Chondrocyte (in vitro differentiated cells): Measurements from ENCODE around the gene MRGPRD. TPM values are rescaled to one million over a fixed set of nuclear protein-coding genes. Genes with fewer than 3 reads are reported as not detected.

Experiments used
- DNase-seq: peaks from one replicate; pipeline ENCODE4 v3.0.0; 2021; ENCODE audit warnings: mixed read lengths, low spot score
- H3K27ac Mint-ChIP-seq: one replicate; pipeline ENCODE4 v1.8.0; 2021; ENCODE audit warnings: mild to moderate bottlenecking, moderate library complexity, mixed read lengths; ENCODE audit not compliant: unreplicated experiment
- H3K27me3 Mint-ChIP-seq: 2 replicates; pipeline ENCODE4 v1.8.0; 2021; ENCODE audit warnings: low read depth, mixed read lengths
- H3K36me3 Mint-ChIP-seq: 2 replicates; pipeline ENCODE4 v1.8.0; 2021; ENCODE audit warnings: low read depth, mixed read lengths
- H3K4me1 Mint-ChIP-seq: 2 replicates; pipeline ENCODE4 v1.8.0; 2021; ENCODE audit warnings: low read depth, mild to moderate bottlenecking, mixed read lengths
- H3K4me3 Mint-ChIP-seq: one replicate; pipeline ENCODE4 v1.8.0; 2021; ENCODE audit warnings: mild to moderate bottlenecking, moderate library complexity, mixed read lengths; ENCODE audit not compliant: unreplicated experiment
- H3K9me3 Mint-ChIP-seq: 2 replicates; pipeline ENCODE4 v1.8.0; 2021; ENCODE audit warnings: low read depth, mixed read lengths
- total RNA-seq: library from RNA; stranded (reverse); gene quantifications from 3 replicates; pipeline ENCODE4 v1.2.1, GENCODE V29; 2021
- TF ChIP-seq, protein P1 (sequence below): fragments of 200-600 bp; sonication (generic); IDR thresholded peaks from 2 replicates; pipeline ENCODE4 v1.5.0; 2021; ENCODE audit warnings: antibody characterized with exemption, mild to moderate bottlenecking, moderate library complexity

MRGPRD gene
- total RNA-seq, 1 donor from 2014 or later: not detected

DNA sequence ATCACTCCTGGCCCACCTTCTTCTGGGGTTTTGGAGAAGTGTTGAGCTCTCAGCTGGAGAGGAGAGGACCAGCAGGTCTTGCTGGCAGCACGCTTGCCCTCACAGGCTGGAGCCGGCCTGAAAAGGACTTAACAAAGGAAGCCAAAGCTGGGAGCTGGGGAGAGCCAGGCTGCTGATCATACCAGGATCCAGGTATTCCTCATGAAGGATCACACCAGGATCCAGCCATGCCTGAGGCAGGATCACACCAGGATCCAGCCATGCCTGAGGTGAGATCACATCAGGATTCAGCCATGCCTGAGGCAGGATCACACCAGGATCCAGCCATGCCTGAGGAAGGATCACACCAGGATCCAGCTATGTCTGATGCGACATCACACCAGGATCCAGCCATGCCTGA, 17.0 kb downstream of the MRGPRD start:
- TF ChIP-seq, protein P1, sequence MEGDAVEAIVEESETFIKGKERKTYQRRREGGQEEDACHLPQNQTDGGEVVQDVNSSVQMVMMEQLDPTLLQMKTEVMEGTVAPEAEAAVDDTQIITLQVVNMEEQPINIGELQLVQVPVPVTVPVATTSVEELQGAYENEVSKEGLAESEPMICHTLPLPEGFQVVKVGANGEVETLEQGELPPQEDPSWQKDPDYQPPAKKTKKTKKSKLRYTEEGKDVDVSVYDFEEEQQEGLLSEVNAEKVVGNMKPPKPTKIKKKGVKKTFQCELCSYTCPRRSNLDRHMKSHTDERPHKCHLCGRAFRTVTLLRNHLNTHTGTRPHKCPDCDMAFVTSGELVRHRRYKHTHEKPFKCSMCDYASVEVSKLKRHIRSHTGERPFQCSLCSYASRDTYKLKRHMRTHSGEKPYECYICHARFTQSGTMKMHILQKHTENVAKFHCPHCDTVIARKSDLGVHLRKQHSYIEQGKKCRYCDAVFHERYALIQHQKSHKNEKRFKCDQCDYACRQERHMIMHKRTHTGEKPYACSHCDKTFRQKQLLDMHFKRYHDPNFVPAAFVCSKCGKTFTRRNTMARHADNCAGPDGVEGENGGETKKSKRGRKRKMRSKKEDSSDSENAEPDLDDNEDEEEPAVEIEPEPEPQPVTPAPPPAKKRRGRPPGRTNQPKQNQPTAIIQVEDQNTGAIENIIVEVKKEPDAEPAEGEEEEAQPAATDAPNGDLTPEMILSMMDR: no peak
- DNase-seq: peak; percentile 47
- H3K4me1 Mint-ChIP-seq: no peaks in the 10 kb centered on the region
- H3K27me3 Mint-ChIP-seq: no peaks in the 10 kb centered on the region
- no peak overlapping the region for H3K27ac Mint-ChIP-seq
- H3K4me3 Mint-ChIP-seq: no peak overlapping the region
- H3K9me3 Mint-ChIP-seq: no peaks in the 10 kb centered on the region
- H3K36me3 Mint-ChIP-seq: no peaks in the 10 kb centered on the region

DNA sequence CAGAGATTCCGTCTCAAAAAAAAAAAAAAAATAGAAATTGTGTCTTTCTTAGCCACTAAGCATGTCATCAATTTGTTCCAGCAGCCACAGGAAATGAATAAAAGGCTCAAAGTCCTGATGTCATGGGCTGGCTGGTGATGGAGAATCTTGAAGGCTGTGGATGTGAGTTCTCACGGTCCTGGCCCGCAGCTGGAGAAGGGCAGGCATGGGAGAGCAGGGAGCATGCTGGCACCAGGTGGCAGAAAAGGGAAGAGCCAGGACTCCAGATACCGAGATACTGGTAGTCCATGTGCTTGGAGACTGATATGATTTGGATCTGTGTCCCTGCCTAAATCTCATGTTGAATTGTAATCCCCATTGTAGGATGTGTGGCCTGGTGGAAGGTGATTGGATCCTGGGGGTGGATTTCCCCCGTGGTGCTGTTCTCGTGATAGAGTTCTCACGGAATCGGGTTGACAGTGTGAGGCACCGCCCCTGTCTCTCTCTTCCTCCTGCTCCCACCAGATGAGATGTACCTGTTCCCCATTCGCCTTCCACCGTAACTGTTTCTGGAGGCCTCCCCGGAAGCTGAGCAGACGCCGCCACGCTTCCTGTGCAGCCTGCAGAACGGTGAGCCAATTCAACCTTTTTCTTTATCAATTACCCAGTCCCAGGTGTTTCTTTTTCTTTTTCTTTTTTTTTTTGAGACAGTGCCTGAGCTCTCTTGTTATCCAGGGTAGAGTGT, 18.1 kb downstream of the MRGPRD start:
- H3K4me1 Mint-ChIP-seq: no peaks in the 10 kb centered on the region

DNA sequence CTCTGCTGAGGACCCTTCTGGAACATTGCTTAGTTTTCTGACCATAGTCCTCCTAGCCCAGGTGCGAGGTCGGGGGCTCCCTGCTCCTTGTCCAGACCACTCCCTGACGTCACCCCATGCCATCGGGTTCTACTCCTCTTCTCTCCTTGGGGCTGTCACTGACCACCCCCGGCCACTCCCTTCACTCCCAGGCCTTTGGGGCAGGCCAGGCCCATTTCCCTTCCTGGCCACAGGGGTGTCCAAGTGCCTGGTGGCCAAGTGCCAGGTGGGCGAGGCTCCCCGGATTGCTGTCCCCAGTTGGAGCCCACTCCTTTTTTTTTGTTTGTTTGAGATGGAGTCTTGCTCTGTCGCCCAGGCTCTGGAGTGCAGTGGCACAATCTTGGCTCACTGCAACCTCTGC, 19.5 kb downstream of the MRGPRD start:
- Mint-ChIP-seq H3K36me3 (no peaks in the 10 kb centered on the region), H3K4me1 (no peaks in the 10 kb centered on the region), H3K27ac (no peak overlapping the region), H3K4me3 (no peak overlapping the region), H3K9me3 (no peaks in the 10 kb centered on the region), H3K27me3 (no peaks in the 10 kb centered on the region)
- TF ChIP-seq, protein P1: no peak
- peak; percentile 68 for DNase-seq

More for the DNA sequence above, 18.1 kb downstream of the MRGPRD start:
- H3K27me3 Mint-ChIP-seq: no peaks in the 10 kb centered on the region
- DNase-seq: peak; percentile 21
- H3K9me3 Mint-ChIP-seq: no peaks in the 10 kb centered on the region
- no peaks in the 10 kb centered on the region for H3K36me3 Mint-ChIP-seq
- H3K27ac Mint-ChIP-seq: no peak overlapping the region
- no peak overlapping the region for H3K4me3 Mint-ChIP-seq
- TF ChIP-seq, protein P1: peak; percentile 39

DNA sequence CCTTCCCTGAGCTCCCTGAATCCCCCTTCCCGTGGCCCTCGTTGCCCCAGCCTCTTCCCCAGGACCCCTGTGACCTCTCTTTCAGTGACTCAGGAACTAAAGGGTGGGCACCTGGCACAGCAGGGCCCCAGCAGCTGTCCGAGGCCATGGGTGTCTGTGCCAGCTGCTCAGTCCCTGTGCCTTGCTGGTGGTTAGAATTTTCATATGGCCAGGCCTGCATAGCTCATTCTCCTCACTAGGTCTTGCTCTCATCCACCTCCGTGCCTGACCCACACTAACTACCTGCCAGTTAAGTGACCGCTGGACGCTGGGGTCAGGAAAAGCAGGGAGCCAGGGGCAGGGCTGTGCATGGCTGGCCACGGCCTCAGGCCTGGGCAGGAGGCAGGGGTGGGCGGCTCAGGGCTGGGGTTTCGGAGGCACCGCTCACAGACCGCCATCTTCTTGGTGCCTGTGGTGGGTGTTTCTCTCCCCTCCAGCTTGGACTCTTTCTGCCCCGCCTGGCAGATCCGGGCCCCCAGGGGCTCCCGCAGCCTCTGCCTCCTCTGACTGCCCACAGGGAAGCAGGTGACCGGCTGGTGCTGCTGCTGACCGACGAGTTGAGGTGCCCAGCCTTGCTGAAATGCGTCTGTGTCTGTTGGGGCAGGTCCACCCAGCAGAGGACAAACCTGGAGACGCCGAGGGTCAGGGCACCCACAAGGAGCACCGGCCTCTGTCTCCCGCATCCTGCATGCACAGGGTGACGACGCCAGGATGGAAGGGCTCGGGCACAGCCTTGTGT, 20.3 kb downstream of the MRGPRD start:
- no peak overlapping the region for H3K4me3 Mint-ChIP-seq
- H3K27ac Mint-ChIP-seq: no peak overlapping the region
- no peaks in the 10 kb centered on the region for H3K9me3 Mint-ChIP-seq
- TF ChIP-seq, protein P1: no peak
- H3K27me3 Mint-ChIP-seq: no peaks in the 10 kb centered on the region
- no peaks in the 10 kb centered on the region for H3K4me1 Mint-ChIP-seq
- no peaks in the 10 kb centered on the region for H3K36me3 Mint-ChIP-seq
- peak; percentile 88 for DNase-seq

DNA sequence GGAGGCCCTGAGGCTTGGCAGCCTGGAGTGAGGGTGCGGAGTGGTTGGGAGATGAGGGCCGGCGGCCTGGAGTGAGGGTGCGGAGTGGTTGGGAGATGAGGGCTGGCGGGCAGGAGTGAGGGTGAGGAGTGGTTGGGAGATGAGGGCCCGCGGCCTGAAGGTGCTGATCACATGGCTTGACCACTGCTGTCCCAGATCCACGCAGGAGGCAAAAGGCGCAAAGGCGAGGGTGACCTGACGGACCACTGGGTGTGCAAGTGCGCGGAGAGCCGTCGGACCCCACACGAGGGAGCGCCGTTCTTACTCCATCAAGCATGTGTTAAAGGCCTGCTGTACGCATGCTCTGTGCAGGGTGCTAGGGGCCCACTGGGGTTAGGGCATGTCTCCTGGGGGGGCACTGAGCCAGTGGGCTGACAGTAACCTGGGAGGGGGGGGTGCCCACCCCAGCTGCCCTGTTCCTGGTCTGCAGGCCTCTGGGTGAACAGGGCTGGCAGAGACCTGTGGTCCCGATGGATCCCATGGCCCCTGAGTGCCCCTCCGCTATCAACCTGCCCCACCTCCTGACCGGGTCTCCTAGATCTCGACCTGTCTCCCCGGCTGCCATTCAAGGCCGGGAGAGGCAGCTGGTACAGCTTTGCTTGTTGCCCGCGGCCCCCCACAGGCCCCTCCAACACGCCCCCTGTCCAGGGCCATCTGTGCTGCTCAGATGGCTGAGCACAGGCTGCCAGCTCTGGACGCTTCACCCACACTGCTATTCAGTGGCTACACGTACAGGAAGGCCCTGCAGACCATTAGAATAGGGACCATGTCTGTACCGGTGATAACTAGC, 21.1 kb downstream of the MRGPRD start:
- H3K27me3 Mint-ChIP-seq: no peaks in the 10 kb centered on the region
- H3K27ac Mint-ChIP-seq: no peak overlapping the region
- H3K4me3 Mint-ChIP-seq: no peak overlapping the region
- no peaks in the 10 kb centered on the region for H3K36me3 Mint-ChIP-seq
- H3K9me3 Mint-ChIP-seq: no peaks in the 10 kb centered on the region
- TF ChIP-seq, protein P1: no peak
- DNase-seq: peak; percentile 75
- peaks cover 5% of the 10 kb centered on the region for H3K4me1 Mint-ChIP-seq
